ENCODE results near the gene FTO.

Gene FTO

GRCh38 chr16:53913920-53914319 is 210.0 kb downstream of the FTO start:
- intact Hi-C loops (cut with DNase I; ENCODE audit: low total_unique reads), result no loop called here
- H3K9me3 ChIP-seq, result no peaks in the 10 kb centered on the region

GRCh38 chr16:53914736-53915135 is 210.8 kb downstream of the FTO start:
- H3K27ac ChIP-seq, result no peak overlapping the region
- TF ChIP-seq CTCF (IDR thresholded peaks at IDR 0.05), result no peak
- H3K27me3 ChIP-seq, result no peaks in the 10 kb centered on the region
- intact Hi-C loops (cut with DNase I; ENCODE audit: low total_unique reads), result no loop called here
- DNase-seq, result no peak
- H3K4me3 ChIP-seq, result no peak overlapping the region
- H3K36me3 ChIP-seq, result no peaks in the 10 kb centered on the region
- H3K4me1 ChIP-seq, result peaks cover 0 to 14% (median 3%) of the 10 kb centered on the region in 4 donors
- H3K9me3 ChIP-seq, result no peaks in the 10 kb centered on the region

More at GRCh38 chr16:53913920-53914319, 210.0 kb downstream of the FTO start:
- H3K4me1 ChIP-seq, result peaks cover 0 to 14% (median 3%) of the 10 kb centered on the region in 4 donors
- no peaks in the 10 kb centered on the region for H3K27me3 ChIP-seq
- H3K4me3 ChIP-seq, result no peak overlapping the region
- H3K27ac ChIP-seq, result no peak overlapping the region
- no peak for DNase-seq
- no peak for TF ChIP-seq CTCF (IDR thresholded peaks at IDR 0.05)
- no peaks in the 10 kb centered on the region for H3K36me3 ChIP-seq

GRCh38 chr16:53915452-53916160 is 211.7 kb downstream of the FTO start:
- Histone ChIP-seq H3K27me3 (no peaks in the 10 kb centered on the region), H3K27ac (no peak overlapping the region), H3K4me1 (peaks cover 0 to 11% (median 3%) of the 10 kb centered on the region in 4 donors), H3K4me3 (no peak overlapping the region), H3K36me3 (no peaks in the 10 kb centered on the region), H3K9me3 (no peaks in the 10 kb centered on the region)
- intact Hi-C loops (cut with DNase I; ENCODE audit: low total_unique reads), result no loop called here
- TF ChIP-seq CTCF (IDR thresholded peaks at IDR 0.05), result no peak
- no peak for DNase-seq

- no peak for DNase-seq
- Histone ChIP-seq H3K9me3 (no peaks in the 10 kb centered on the region), H3K27ac (no peak overlapping the region), H3K4me3 (no peak overlapping the region), H3K27me3 (no peaks in the 10 kb centered on the region), H3K36me3 (no peaks in the 10 kb centered on the region), H3K4me1 (peaks cover 0 to 10% (median 0%) of the 10 kb centered on the region in 4 donors)
- no peak for TF ChIP-seq CTCF (IDR thresholded peaks at IDR 0.05)
- intact Hi-C loops (cut with DNase I; ENCODE audit: low total_unique reads), result no loop called here
Observed at GRCh38 chr16:53920988-53921387, 217.0 kb downstream of the FTO start.

GRCh38 chr16:53922067-53922806 is 218.3 kb downstream of the FTO start:
- TF ChIP-seq CTCF (IDR thresholded peaks at IDR 0.05), result no peak
- no peak for DNase-seq
- no peak overlapping the region for H3K4me3 ChIP-seq

More at GRCh38 chr16:53922067-53922806, 218.3 kb downstream of the FTO start:
- intact Hi-C loops (cut with DNase I; ENCODE audit: low total_unique reads), result no loop called here
- Histone ChIP-seq H3K9me3 (no peaks in the 10 kb centered on the region), H3K4me1 (peaks cover 0 to 10% (median 0%) of the 10 kb centered on the region in 4 donors), H3K27ac (no peak overlapping the region), H3K36me3 (no peaks in the 10 kb centered on the region), H3K27me3 (no peaks in the 10 kb centered on the region)
